Stomach (tissue), 4 donors: ENCODE data around the gene HES5.

ENCODE experiments used
- POLR2A ChIP-seq, 4 donors: fragments of 450-650 bp; IDR thresholded peaks; one replicate each; pipeline ENCODE4 v1.6.1; 2016; ENCODE audit warnings: antibody characterized with exemption in 4 of 4, control low read depth in 2 of 4, mild to moderate bottlenecking in 1 of 4, moderate library complexity in 1 of 4
- TF ChIP-seq, protein P1 (sequence below), 7 experiments: fragments of 450-650 bp in 4 of 7; fragments of 200-600 bp in 3 of 7; sonication (generic) in 3 of 7; IDR thresholded peaks; one replicate each; pipeline ENCODE4 v1.5.1; 2016 to 2019; ENCODE audit warnings: antibody characterized with exemption in 7 of 7, control low read depth in 2 of 7, mild to moderate bottlenecking in 1 of 7

DNA sequence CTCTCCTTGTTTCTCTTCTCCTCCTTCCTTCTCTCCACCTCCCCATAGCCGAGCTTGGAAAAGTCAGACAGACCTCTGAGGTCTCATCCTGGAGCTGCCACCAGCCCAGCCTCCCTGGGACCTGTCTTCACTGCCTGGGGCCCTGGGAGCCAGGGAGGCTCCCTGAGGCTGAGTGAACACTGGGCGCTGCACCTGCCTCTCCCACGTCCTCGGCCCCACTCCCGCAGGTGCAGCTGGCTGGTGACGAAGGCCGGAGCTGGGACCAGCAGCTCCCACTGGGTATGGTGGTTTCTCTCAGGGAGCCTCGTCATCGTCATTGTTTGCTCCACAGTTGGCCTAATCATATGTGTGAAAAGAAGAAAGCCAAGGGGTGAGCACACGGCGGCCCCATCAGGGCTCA lies 31.4 kb upstream of the HES5 start:
- TF ChIP-seq, protein P1, sequence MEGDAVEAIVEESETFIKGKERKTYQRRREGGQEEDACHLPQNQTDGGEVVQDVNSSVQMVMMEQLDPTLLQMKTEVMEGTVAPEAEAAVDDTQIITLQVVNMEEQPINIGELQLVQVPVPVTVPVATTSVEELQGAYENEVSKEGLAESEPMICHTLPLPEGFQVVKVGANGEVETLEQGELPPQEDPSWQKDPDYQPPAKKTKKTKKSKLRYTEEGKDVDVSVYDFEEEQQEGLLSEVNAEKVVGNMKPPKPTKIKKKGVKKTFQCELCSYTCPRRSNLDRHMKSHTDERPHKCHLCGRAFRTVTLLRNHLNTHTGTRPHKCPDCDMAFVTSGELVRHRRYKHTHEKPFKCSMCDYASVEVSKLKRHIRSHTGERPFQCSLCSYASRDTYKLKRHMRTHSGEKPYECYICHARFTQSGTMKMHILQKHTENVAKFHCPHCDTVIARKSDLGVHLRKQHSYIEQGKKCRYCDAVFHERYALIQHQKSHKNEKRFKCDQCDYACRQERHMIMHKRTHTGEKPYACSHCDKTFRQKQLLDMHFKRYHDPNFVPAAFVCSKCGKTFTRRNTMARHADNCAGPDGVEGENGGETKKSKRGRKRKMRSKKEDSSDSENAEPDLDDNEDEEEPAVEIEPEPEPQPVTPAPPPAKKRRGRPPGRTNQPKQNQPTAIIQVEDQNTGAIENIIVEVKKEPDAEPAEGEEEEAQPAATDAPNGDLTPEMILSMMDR (IDR thresholded peaks at IDR 0.05) = no peak
- TF ChIP-seq POLR2A (IDR thresholded peaks at IDR 0.05) = no peak
